GM12872 (cell line): ENCODE results near the gene DENR.

Experiments used
- CTCF ChIP-seq: IDR thresholded peaks from 3 replicates; pipeline ENCODE4 v1.5.1; 2011; ENCODE audit warnings: low read depth, mild to moderate bottlenecking, low read length, moderate library complexity; ENCODE audit not compliant: insufficient read depth

Gene DENR

GRCh38 chr12:122803937-122804336 is 51.3 kb downstream of the DENR start:
- TF ChIP-seq CTCF: no peak

DNA sequence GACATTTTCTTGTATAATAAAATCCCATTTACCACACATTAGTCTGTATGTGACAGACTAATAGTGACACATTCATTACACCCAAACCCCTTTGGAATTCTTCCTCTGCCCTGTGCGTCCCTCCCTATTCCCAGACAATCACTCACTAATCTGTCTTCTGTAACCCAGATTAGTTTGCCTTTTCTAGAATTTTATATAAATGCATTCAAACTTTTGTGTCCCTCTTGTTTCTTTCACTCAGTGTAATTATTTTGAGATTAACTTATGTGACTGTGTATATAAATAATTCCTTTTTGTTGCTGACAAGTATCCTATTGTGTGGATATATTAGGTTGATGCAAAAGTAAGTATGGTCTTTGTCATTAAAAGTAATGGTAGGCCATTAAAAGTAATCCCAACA is 55.0 kb downstream of the DENR start:
- TF ChIP-seq CTCF: no peak

DNA sequence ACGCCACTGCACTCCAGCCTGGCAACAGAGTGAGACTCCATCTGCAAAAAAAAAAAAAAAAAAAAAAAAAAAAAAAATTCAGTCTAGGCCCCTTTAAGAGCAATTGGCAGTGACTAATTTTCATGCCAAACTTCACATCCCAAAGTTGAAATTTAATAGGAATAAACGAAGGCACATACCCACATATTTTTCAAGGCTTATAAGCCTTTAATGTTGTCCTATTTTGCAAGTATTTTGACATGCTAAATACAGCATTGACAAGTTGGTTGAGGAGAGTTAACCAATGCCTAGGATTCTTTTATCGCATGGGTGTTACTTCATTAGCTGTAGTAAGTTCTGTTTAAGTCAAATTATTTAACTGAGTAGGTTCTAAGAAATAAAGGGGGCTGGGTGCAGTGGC is 59.2 kb downstream of the DENR start:
- no peak for TF ChIP-seq CTCF

DNA sequence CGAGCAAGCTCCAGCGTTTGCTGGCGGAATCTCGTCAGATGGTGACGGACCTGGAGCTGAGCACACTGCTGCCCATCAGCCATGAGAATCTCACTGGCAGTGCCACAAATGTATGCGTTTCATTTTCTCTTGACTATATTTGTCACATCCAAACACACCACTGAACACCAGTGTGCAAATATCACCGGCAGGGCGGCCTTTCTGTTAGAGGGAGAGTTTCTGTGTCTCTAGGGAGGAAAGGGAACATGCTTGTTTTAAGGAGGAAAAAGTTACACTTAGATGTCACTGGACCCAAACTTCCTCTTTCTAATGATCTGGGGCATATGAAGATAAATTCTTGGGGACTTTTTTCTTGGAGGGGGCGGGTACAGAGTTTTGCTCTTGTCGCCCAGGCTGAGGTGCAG is 60.7 kb downstream of the DENR start:
- TF ChIP-seq CTCF: 0 out of 3 replicates have a peak, but pooled peaks have one; percentile 1

GRCh38 chr12:122819209-122819785 is 66.7 kb downstream of the DENR start:
- no peak for TF ChIP-seq CTCF

- no peak for TF ChIP-seq CTCF
Observed at GRCh38 chr12:122820138-122820537, 67.5 kb downstream of the DENR start.
